ENCODE results near the gene MTFR2. TPM values are rescaled to one million over a fixed set of nuclear protein-coding genes. Genes with fewer than 3 reads are reported as not detected.
"Not testable (repeated sequence)": the region's sequence is repeated elsewhere in the genome, so short reads cannot be mapped to it uniquely, and the experiment has no call there.

MTFR2 gene
- total and polyA plus RNA-seq, 2 of the 13 experiments (the other 11 are each of a cell fraction or from before 2014, with no cell fraction given), result 6.7 to 10.7 TPM

DNA sequence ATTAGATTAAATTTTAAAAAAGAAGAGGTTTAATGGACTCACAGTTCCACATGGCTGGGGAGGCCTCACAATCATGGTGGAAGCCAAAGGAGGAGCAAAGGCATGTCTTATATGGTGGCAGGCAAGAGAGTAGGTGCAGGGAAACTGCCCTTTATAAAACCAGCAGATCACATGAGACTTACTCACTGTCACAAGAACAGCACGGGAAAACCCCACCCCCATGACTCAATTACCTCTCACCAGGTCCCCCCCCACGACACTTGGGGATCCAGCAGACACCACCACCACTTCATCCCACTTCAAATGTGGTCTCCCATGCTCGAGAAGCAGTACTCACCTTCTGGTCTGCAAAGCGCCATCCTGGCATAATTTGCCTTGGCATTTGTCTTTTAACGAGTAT, 24.6 kb downstream of the MTFR2 start:
- intact Hi-C loops (cut with micrococcal nuclease; ENCODE audit: unreplicated experiment) (loop anchor here (10.0 kb wide), 1 partner anchor 321 kb away; no protein-coding TSS in a partner anchor), in situ Hi-C loops (cut with HindIII; ENCODE audit: extremely low pct_ligation_motif_present, low pct_unique_long_range_greater_than_20kb) (loop anchor here (5.0 kb wide), 2 partner anchors 688 to 773 kb away; no protein-coding TSS in a partner anchor)
- Histone ChIP-seq H2AFZ (ENCODE audit: low read length) (peak overlapping the region; percentile 93), H3K79me2 (ENCODE audit: insufficient read depth, low read length) (no peaks in the 10 kb centered on the region), H3K36me3 (replicated peaks in 1 of 2; ENCODE audit: control insufficient read depth in 1 of 2, insufficient read depth in 2 of 2, low read length in 2 of 2) (no peaks in the 10 kb centered on the region), H3K27ac (ENCODE audit: extremely low read length, insufficient read depth, low read length) (no peak overlapping the region), H4K20me1 (ENCODE audit: insufficient read depth, low read length) (no peaks in the 10 kb centered on the region), H3K9me3 (ENCODE audit: low read length) (no peaks in the 10 kb centered on the region), H3K9ac (ENCODE audit: insufficient read depth, low read depth, low read length) (no peak overlapping the region), H3K4me1 (ENCODE audit: insufficient read depth, low read length) (peaks cover 22% of the 10 kb centered on the region), H3K4me3 (replicated peaks in 1 of 3; ENCODE audit: insufficient read depth in 1 of 3, low read depth in 2 of 3, low read length in 3 of 3) (peak overlapping the region in 1 of 3 experiments; percentile 59; a peak in 2 of 6 replicates), H3K4me2 (ENCODE audit: low read depth, low read length) (peak overlapping the region; percentile 85), H3K27me3 (ENCODE audit: control insufficient read depth in 1 of 2, insufficient read depth in 2 of 2, low read length in 2 of 2) (no peaks in the 10 kb centered on the region; a peak in 2 of 5 replicates)
- DNase-seq (ENCODE audit: low spot score), result no peak
- WGBS (ENCODE audit: low lambda C conversion rate), result 43% methylated on average over 4 of the region's 5 CpGs
- no TSS peak for BruUV-seq (replicated peaks)
- ChIA-PET CTCF (ENCODE audit: low intra/inter-chr PET ratio, low total read pairs) (interaction anchor here (0.9 to 2.3 kb wide), 5 partner anchors 92 to 774 kb away, joined by 4 to 16 read pairs (median 7); no protein-coding TSS in a partner anchor), POLR2A (interaction anchor here (2.6 to 3.1 kb wide), 2 partner anchors 24 to 63 kb away, joined by 22 to 74 read pairs; partner anchors contain the start of genes BCLAF1 and MTFR2)
- FAIRE-seq, result no peak
- ATAC-seq, result no peak
- TF ChIP-seq ZNF615 (CRISPR knock-in tag; IDR thresholded peaks at IDR 0.05; ENCODE audit: borderline replicate concordance), result no peak
- no peak for TF ChIP-seq NR3C1 (CRISPR knock-in tag; IDR thresholded peaks at IDR 0.05)
- TF ChIP-seq MIXL1 (CRISPR knock-in tag; IDR thresholded peaks at IDR 0.05), result no peak
- TF ChIP-seq AGO1 (IDR thresholded peaks at IDR 0.05; ENCODE audit: low read depth, low read length, poor library complexity, severe bottlenecking), result no peak
- TF ChIP-seq ZNF446 (CRISPR knock-in tag; IDR thresholded peaks at IDR 0.05), result no peak
- no peak for TF ChIP-seq SMARCE1 (IDR thresholded peaks at IDR 0.05; ENCODE audit: borderline replicate concordance)
- no peak for TF ChIP-seq STAG1 (CRISPR knock-in tag; IDR thresholded peaks at IDR 0.05)
- no peak for TF ChIP-seq REXO4 (CRISPR knock-in tag; IDR thresholded peaks at IDR 0.05; ENCODE audit: borderline replicate concordance)
- no peak for TF ChIP-seq ZNF510 (CRISPR knock-in tag; IDR thresholded peaks at IDR 0.05; ENCODE audit: low read depth)
- no peak for TF ChIP-seq SRF (IDR thresholded peaks at IDR 0.05; ENCODE audit: low read depth, low read length)

DNA sequence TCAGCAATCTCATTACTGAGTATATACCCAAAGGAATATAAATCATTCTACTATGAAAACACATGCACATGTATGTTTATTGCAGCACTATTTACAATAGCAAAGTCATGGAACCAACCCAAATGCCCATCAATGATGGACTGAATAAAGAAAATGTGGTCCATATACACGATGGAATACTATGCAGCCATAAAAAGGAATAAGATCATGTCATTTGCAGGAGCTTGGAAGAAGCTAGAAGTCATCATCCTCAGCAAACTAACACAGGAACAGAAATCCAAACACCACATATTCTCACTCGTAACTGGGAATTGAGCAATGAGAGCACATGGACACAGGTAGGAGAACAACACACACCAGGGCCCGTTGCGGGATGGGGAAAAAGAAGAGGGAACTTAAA, 25.1 kb downstream of the MTFR2 start:
- in situ Hi-C loops (cut with HindIII; ENCODE audit: extremely low pct_ligation_motif_present, low pct_unique_long_range_greater_than_20kb) (loop anchor here (5.0 kb wide), 2 partner anchors 688 to 773 kb away; no protein-coding TSS in a partner anchor), intact Hi-C loops (cut with micrococcal nuclease; ENCODE audit: unreplicated experiment) (loop anchor here (10.0 kb wide), 1 partner anchor 320 kb away; no protein-coding TSS in a partner anchor)
- WGBS (ENCODE audit: low lambda C conversion rate), result 41% methylated on average over 4 of the region's 4 CpGs
- H3K4me2 ChIP-seq (ENCODE audit: low read depth, low read length); H3K9me3 ChIP-seq (ENCODE audit: low read length); BruUV-seq (replicated peaks); H3K79me2 ChIP-seq (ENCODE audit: insufficient read depth, low read length); H2AFZ ChIP-seq (ENCODE audit: low read length); H4K20me1 ChIP-seq (ENCODE audit: insufficient read depth, low read length); H3K27ac ChIP-seq (ENCODE audit: extremely low read length, insufficient read depth, low read length); ATAC-seq; H3K27me3 ChIP-seq (ENCODE audit: control insufficient read depth in 1 of 2, insufficient read depth in 2 of 2, low read length in 2 of 2); H3K36me3 ChIP-seq (replicated peaks in 1 of 2; ENCODE audit: control insufficient read depth in 1 of 2, insufficient read depth in 2 of 2, low read length in 2 of 2); FAIRE-seq; H3K9ac ChIP-seq (ENCODE audit: insufficient read depth, low read depth, low read length); POLR2A ChIA-PET; DNase-seq (ENCODE audit: low spot score); H3K4me3 ChIP-seq (replicated peaks in 1 of 3; ENCODE audit: insufficient read depth in 1 of 3, low read depth in 2 of 3, low read length in 3 of 3): not testable (repeated sequence)
- CTCF ChIA-PET (ENCODE audit: low intra/inter-chr PET ratio, low total read pairs), result interaction anchor here (1.8 to 2.1 kb wide), 2 partner anchors 193 to 688 kb away, joined by 7 to 16 read pairs; no protein-coding TSS in a partner anchor
- peaks cover 20% of the 10 kb centered on the region for H3K4me1 ChIP-seq (ENCODE audit: insufficient read depth, low read length)

Measured in HepG2 (cell line).